H1 (cell line): Measurements from ENCODE around the gene MAP4K1. TPM values are rescaled to one million over a fixed set of nuclear protein-coding genes. Genes with fewer than 3 reads are reported as not detected.
A peak's percentile ranks its signal among the peaks of the same experiment; 100 is the strongest.

Source experiments
- CTCF ChIA-PET: fragments of 300-600 bp; sonication (Branson Sonifier 250); formaldehyde crosslinking; loops from one replicate; lab custom pipeline; 2021; ENCODE audit not compliant: partially characterized antibody; lab: Charles Lee
- POLR2A ChIA-PET: fragments of 300-600 bp; sonication (Branson Sonifier 250); formaldehyde crosslinking; loops from one replicate; lab custom pipeline; 2021; ENCODE audit warnings: inconsistent platforms; ENCODE audit not compliant: partially characterized antibody; lab: Charles Lee
- DNase-seq, 2 experiments: peaks; one replicate each; pipeline versions ENCODE4 v3.0.0 to v3.0.0-alpha.2; 2010 to 2022; ENCODE audit warnings: low spot score in 2 of 2, low read depth in 1 of 2, mixed read lengths in 1 of 2
- FAIRE-seq: peaks from 2 replicates; lab custom pipeline; 2011; peaks lifted over from hg19 to GRCh38; lab: Jason Lieb, UNC
- H2AFZ ChIP-seq: 2 replicates; pipeline ENCODE4 v1.8.1; 2012; ENCODE audit warnings: low read length, inconsistent platforms
- H2AK5ac ChIP-seq: 2 replicates; pipeline ENCODE4 v1.6.1; 2013; ENCODE audit warnings: low read depth, low read length
- H2BK120ac ChIP-seq: replicated peaks from 2 replicates; pipeline ENCODE3; 2013; ENCODE audit warnings: low read depth, low read length, inconsistent platforms
- H2BK12ac ChIP-seq: 2 replicates; pipeline ENCODE4 v1.6.1; 2013; ENCODE audit warnings: low read depth, low read length
- H2BK15ac ChIP-seq: 2 replicates; pipeline ENCODE4 v1.6.1; 2013; ENCODE audit warnings: low read length
- H2BK20ac ChIP-seq: 2 replicates; pipeline ENCODE4 v1.6.1; 2013; ENCODE audit warnings: low read length
- H2BK5ac ChIP-seq: 2 replicates; pipeline ENCODE4 v1.6.1; 2013; ENCODE audit warnings: low read depth, low read length
- H3K14ac ChIP-seq: 2 replicates; pipeline ENCODE4 v1.6.1; 2013; ENCODE audit warnings: inconsistent platforms; ENCODE audit not compliant: insufficient read length
- H3K18ac ChIP-seq: 2 replicates; pipeline ENCODE4 v1.6.1; 2013; ENCODE audit warnings: low read length; ENCODE audit errors: extremely low read depth
- H3K23ac ChIP-seq: 2 replicates; pipeline ENCODE4 v1.6.1; 2013; ENCODE audit warnings: inconsistent platforms; ENCODE audit not compliant: insufficient read length
- H3K23me2 ChIP-seq: 2 replicates; pipeline ENCODE4 v1.6.1; 2013; ENCODE audit warnings: low read depth, low read length
- H3K27ac ChIP-seq: 2 replicates; pipeline ENCODE4 v1.6.1; 2011; ENCODE audit warnings: low read depth, low read length, inconsistent platforms
- H3K27me3 ChIP-seq, 4 experiments: replicated peaks in 1 of 4; 1 replicate in 1 of 4; 2 replicates in 3 of 4; pipeline versions ENCODE4 v1.6.1 to v1.8.1; 2011 to 2013; ENCODE audit warnings: low read length in 3 of 4, mild to moderate bottlenecking in 3 of 4, inconsistent platforms in 2 of 4, mixed read lengths in 2 of 4, moderate library complexity in 1 of 4; ENCODE audit not compliant: control insufficient read depth in 3 of 4, insufficient read depth in 3 of 4; ENCODE audit errors: extremely low read depth in 1 of 4
- H3K36me3 ChIP-seq, 4 experiments: 2 replicates each; pipeline versions ENCODE4 v1.6.1 to v1.8.1; 2011 to 2013; ENCODE audit warnings: mild to moderate bottlenecking in 4 of 4, low read length in 3 of 4, moderate library complexity in 2 of 4, control low read depth in 1 of 4, inconsistent platforms in 1 of 4; ENCODE audit not compliant: insufficient read depth in 4 of 4, control insufficient read depth in 2 of 4
- H3K4ac ChIP-seq: replicated peaks from 2 replicates; pipeline ENCODE3; 2013; ENCODE audit warnings: low read length, low read depth, mixed read lengths, inconsistent platforms; ENCODE audit not compliant: insufficient read length
- H3K4me1 ChIP-seq, 4 experiments: replicated peaks in 1 of 4; 1 replicate in 1 of 4; 2 replicates in 3 of 4; pipeline versions ENCODE4 v1.6.1 to v1.8.1; 2011 to 2013; ENCODE audit warnings: low read length in 3 of 4, inconsistent platforms in 2 of 4, mixed read lengths in 1 of 4; ENCODE audit not compliant: insufficient read depth in 4 of 4, control insufficient read depth in 3 of 4
- H3K4me2 ChIP-seq, 2 experiments: 2 replicates each; pipeline versions ENCODE4 v1.6.1 to v1.8.1; 2011 to 2013; ENCODE audit warnings: low read depth in 2 of 2, low read length in 2 of 2, control low read depth in 1 of 2, inconsistent platforms in 1 of 2, mild to moderate bottlenecking in 1 of 2; ENCODE audit not compliant: insufficient read depth in 1 of 2
- H3K4me3 ChIP-seq, 4 experiments: fragments of 200-600, 300-600 bp in 1 of 4; sonication (generic), shearing (Covaris generic), sonication (Bioruptor Twin) in 1 of 4; 2 replicates each; pipeline versions ENCODE4 v1.5.1 to v1.8.1; 2011 to 2016; ENCODE audit warnings: low read length in 4 of 4, low read depth in 3 of 4, control low read depth in 2 of 4, inconsistent platforms in 2 of 4, mild to moderate bottlenecking in 2 of 4, mixed read lengths in 1 of 4, moderate library complexity in 1 of 4; ENCODE audit not compliant: insufficient read depth in 2 of 4; ENCODE audit errors: extremely low read depth in 1 of 4
- H3K56ac ChIP-seq: replicated peaks from 2 replicates; pipeline ENCODE3; 2013; ENCODE audit warnings: low read depth, mild to moderate bottlenecking, mixed read lengths, low read length, inconsistent platforms; ENCODE audit not compliant: insufficient read length
- H3K79me1 ChIP-seq: 2 replicates; pipeline ENCODE4 v1.6.1; 2013; ENCODE audit warnings: low read depth, low read length, control low read depth
- H3K79me2 ChIP-seq, 2 experiments: 2 replicates each; pipeline versions ENCODE4 v1.6.1 to v1.8.1; 2012 to 2013; ENCODE audit warnings: low read length in 2 of 2, mild to moderate bottlenecking in 2 of 2, inconsistent platforms in 1 of 2; ENCODE audit not compliant: insufficient read depth in 2 of 2, control insufficient read depth in 1 of 2
- H3K9ac ChIP-seq, 4 experiments: replicated peaks in 1 of 4; 1 replicate in 1 of 4; 2 replicates in 3 of 4; pipeline versions ENCODE4 v1.6.1 to v1.8.1; 2011 to 2013; ENCODE audit warnings: low read depth in 3 of 4, low read length in 3 of 4, control low read depth in 2 of 4, mild to moderate bottlenecking in 2 of 4, moderate library complexity in 2 of 4, inconsistent platforms in 1 of 4; ENCODE audit errors: extremely low read depth in 1 of 4
- H3K9me3 ChIP-seq, 2 experiments: 2 replicates each; pipeline versions ENCODE4 v1.6.1 to v1.8.1; 2012 to 2013; ENCODE audit warnings: mild to moderate bottlenecking in 2 of 2, moderate library complexity in 2 of 2, control low read depth in 1 of 2, inconsistent platforms in 1 of 2, low read depth in 1 of 2, low read length in 1 of 2, mixed read lengths in 1 of 2; ENCODE audit not compliant: insufficient read depth in 2 of 2
- H4K20me1 ChIP-seq, 2 experiments: replicated peaks in 1 of 2; 2 replicates each; pipeline versions ENCODE3 to v1.8.1; 2011 to 2013; ENCODE audit warnings: inconsistent platforms in 2 of 2, low read length in 2 of 2, mild to moderate bottlenecking in 1 of 2; ENCODE audit not compliant: insufficient read depth in 2 of 2, control insufficient read depth in 1 of 2
- H4K5ac ChIP-seq: 2 replicates; pipeline ENCODE4 v1.6.1; 2013; ENCODE audit warnings: low read length, low read depth, mixed read lengths, inconsistent platforms; ENCODE audit not compliant: insufficient read length
- H4K8ac ChIP-seq: 2 replicates; pipeline ENCODE4 v1.8.0; 2013; ENCODE audit warnings: mild to moderate bottlenecking, moderate library complexity, low read length, inconsistent platforms; ENCODE audit not compliant: insufficient read depth; ENCODE audit errors: extremely low read depth
- H4K91ac ChIP-seq: replicated peaks from 2 replicates; pipeline ENCODE3; 2013; ENCODE audit warnings: low read length, mixed read lengths, inconsistent platforms; ENCODE audit not compliant: insufficient read length
- GABPA ChIP-seq: IDR thresholded peaks from 2 replicates; pipeline ENCODE4 v1.6.1; 2011; ENCODE audit warnings: mild to moderate bottlenecking, low read length, moderate library complexity, borderline replicate concordance; ENCODE audit not compliant: insufficient read depth
- TAF1 ChIP-seq: IDR thresholded peaks from 2 replicates; pipeline ENCODE4 v1.6.1; 2011; ENCODE audit warnings: mild to moderate bottlenecking, low read depth, low read length
- WGBS, 2 experiments: shearing (Covaris generic) in 1 of 2; methylation state at CpG; one replicate each; pipeline versions ENCODE4 v1.1.6 to v1.1.7; 2013 to 2015; ENCODE audit warnings: low lambda C conversion rate in 2 of 2, mixed read lengths in 2 of 2, inconsistent platforms in 1 of 2, low coverage in 1 of 2, missing lambda C conversion rate in 1 of 2; ENCODE audit not compliant: insufficient replicate concordance in 2 of 2, insufficient coverage in 1 of 2, insufficient read length in 1 of 2; ENCODE audit errors: extremely low coverage in 1 of 2, missing lambda C conversion rate in 1 of 2; 5-methylcytosine and 5-hydroxymethylcytosine counted together
- polyA plus RNA-seq, 7 experiments: library from polyadenylated mRNA; depleted of rRNA in 3 of 7; stranded (reverse) in 5 of 7; unstranded in 2 of 7; fragments of >200 nt in 5 of 7; fragments of 200-250 nt in 2 of 7; gene quantifications; 1 replicate in 5 of 7; 2 replicates in 1 of 7; 4 replicates in 1 of 7; pipeline versions ENCODE4 v1.2.1 to v1.2.3, GENCODE V29; 2011 to 2013; ENCODE audit warnings: missing spikeins in 2 of 7, mixed read lengths in 2 of 7
- total RNA-seq: library from RNA; stranded (reverse); fragmentation: NEBNext Ultra II Directional; extraction: Animal tissue kit (Norgen Biotek cat#: 25700); gene quantifications from 2 replicates; pipeline ENCODE4 v1.2.1, GENCODE V29; 2021

Gene MAP4K1
- total and polyA plus RNA-seq, 2 of the 8 experiments (the other 6 are each of a cell fraction or from before 2014, with no cell fraction given): 9.0 to 10.4 TPM

- 87% methylated on average over 9 of the region's 9 CpGs; no CpG with 5 or more reads in 1 of the 2 experiments for WGBS, 2 experiments
- ChIA-PET POLR2A (interaction anchor here (1.2 to 21.5 kb wide), 6 partner anchors 11 to 64 kb away, joined by 3 to 495 read pairs (median 14); partner anchors contain the start of gene ACTN4), CTCF (interaction anchor here (0.6 to 1.3 kb wide), 6 partner anchors 11 to 152 kb away, joined by 3 to 6 read pairs (median 4); no protein-coding TSS in a partner anchor)
- no peak overlapping the region for H3K18ac ChIP-seq
- FAIRE-seq (no peak), DNase-seq (no peak)
- no peaks in the 10 kb centered on the region for H3K23me2 ChIP-seq
- no peak overlapping the region for H2AFZ ChIP-seq
- H3K4me2 ChIP-seq: no peak overlapping the region
- no peaks in the 10 kb centered on the region for H3K9me3 ChIP-seq
- H4K20me1 ChIP-seq: peaks cover 11 to 47% of the 10 kb centered on the region in 2 experiments
- peaks cover 30% of the 10 kb centered on the region for H3K79me1 ChIP-seq
- no peak overlapping the region for H4K5ac ChIP-seq
- no peak overlapping the region for H2BK120ac ChIP-seq
- H4K91ac ChIP-seq: no peak overlapping the region
- no peak overlapping the region for H3K23ac ChIP-seq
- H3K14ac ChIP-seq: no peak overlapping the region
- peaks cover 23 to 94% of the 10 kb centered on the region in 2 experiments for H3K79me2 ChIP-seq
- no peak overlapping the region for H2BK20ac ChIP-seq
- no peak overlapping the region for H4K8ac ChIP-seq
- H2BK15ac ChIP-seq: no peak overlapping the region
- H3K4me3 ChIP-seq: no peak overlapping the region
- 0 out of 2 replicates have a peak overlapping the region, but pooled peaks have one; percentile 29 for H2AK5ac ChIP-seq
- no peak overlapping the region for H3K56ac ChIP-seq
- no peak overlapping the region for H2BK12ac ChIP-seq
- no peak overlapping the region for H3K27ac ChIP-seq
- H3K9ac ChIP-seq: no peak overlapping the region
- peaks cover 36 to 52% (median 43%) of the 10 kb centered on the region in 4 experiments for H3K4me1 ChIP-seq
- H3K4ac ChIP-seq: no peak overlapping the region
- peaks cover 0 to 3% (median 0%) of the 10 kb centered on the region in 4 experiments; a peak in 2 of 8 replicates for H3K36me3 ChIP-seq
- TF ChIP-seq TAF1 (no peak), GABPA (no peak)
- no peaks in the 10 kb centered on the region for H3K27me3 ChIP-seq
- H2BK5ac ChIP-seq: no peak overlapping the region
Measured at GRCh38 chr19:38660724-38661123, 43.0 kb upstream of the MAP4K1 start.
